Hindlimb muscle (tissue), 1 donor: ENCODE results near the gene ATP5ME. TPM values are rescaled to one million over a fixed set of nuclear protein-coding genes. Genes with fewer than 3 reads are reported as not detected.

ENCODE experiments used
- DNase-seq: peaks from one replicate; pipeline ENCODE4 v3.0.0-alpha.2; 2013
- polyA plus RNA-seq: library from polyadenylated mRNA; unstranded; fragments of 120-200 nt; gene quantifications from one replicate; pipeline ENCODE4 v1.2.1, GENCODE V29; 2013; ENCODE audit not compliant: insufficient read length

The ATP5ME gene
- polyA plus RNA-seq, 1 donor = 251 TPM

DNA sequence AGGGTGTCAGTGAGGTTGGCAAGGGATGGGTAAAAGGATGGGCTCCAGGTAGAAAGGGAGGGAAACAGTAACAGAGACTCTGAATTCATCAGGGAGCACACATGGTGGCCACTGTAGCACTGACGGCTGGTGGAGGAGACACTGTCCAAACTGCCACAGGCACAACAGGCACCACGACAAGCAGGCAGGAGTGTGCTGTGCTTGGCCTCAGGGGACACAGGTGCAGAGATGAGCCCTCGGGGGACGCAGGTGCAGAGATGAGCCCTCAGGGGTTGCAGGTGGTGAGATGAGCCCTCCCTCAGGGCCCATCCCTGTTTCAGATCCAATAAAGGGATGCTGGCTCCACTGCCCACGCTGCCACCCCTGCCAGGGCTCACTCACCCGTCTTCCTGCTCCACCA lies 41.1 kb downstream of the ATP5ME start:
- DNase-seq = no peak

DNA sequence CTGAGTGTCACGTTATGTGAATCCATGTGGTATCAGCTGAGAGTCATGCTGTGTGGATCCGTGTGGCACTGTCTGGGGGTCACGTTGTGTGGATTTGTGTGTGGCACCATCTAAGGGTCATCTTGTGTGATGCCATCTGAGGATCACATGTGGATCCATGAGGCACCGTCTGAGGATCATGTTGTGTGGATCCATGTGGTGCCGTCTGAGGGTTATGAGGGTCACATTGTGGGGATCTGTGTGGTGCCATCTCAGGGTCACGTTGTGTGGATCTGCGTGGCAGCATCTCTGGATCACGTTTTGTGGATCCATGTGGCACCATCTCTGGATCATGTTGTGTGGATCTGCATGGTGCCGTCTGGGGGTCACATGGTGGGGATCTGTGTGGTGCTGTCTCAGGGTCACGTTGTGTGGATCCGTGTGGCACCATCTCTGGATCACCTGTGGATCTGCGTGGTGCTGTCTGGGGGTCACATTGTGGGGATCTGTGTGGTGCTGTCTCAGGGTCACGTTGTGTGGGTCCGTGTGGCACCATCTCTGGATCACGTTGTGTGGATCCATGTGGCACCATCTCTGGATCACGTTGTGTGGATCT lies 41.8 kb downstream of the ATP5ME start:
- no peak for DNase-seq

- no peak for DNase-seq
Measured at GRCh38 chr4:630656-631055, 43.4 kb downstream of the ATP5ME start.

GRCh38 chr4:629915-630641 lies 44.0 kb downstream of the ATP5ME start:
- no peak for DNase-seq

DNA sequence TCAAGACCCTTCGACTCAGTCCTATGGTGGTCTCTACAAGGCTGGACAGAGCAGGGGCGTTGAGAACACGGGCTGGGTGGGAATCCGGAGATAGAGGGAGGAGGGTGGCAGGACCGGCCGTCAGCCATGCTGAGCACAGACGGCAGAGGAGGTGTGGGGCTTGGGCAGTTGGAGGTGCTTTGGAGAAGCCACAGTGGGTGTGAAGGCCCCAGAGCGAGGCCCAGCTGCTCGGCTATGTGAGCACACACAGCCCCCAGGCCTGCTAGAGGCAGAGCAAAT lies 44.5 kb downstream of the ATP5ME start:
- no peak for DNase-seq

DNA sequence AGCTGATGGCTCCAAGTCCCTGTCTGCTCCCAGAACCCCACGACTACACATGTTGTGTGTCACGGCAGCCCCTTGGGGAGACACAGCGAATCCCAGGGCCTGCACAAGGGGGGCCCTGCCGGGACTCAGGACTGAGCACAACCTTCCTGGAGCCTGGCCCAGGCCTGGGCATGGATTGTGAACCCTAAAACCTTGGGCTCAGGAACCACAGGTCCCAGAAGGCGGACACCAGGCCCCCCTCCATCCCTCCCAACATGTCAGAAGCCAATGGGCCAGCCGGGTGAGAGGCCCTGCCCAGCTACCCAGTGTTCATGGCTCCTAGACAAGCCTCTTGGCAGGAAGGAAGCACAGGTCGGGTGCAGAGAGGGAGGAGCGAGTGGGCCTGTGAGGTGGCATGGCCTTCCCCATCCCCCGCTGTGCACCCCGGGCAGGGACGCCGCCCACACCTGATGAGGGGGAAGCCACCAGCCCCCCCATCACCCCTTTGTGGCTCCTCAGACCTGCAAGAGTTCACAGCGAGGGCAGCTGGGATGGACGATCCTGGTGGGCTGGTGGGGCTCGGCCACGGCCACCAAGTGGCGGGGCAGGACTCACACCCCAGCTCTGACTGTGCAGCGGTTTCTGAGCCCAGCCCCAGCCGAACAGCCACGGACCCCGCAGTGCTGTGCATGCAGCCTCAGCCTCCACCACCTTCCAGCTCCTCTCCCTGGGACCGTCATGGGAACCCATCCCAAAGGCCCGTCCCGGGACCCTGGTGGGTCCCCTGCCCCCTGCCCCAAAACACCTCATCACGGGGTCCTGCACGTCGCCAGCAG lies 45.0 kb downstream of the ATP5ME start:
- DNase-seq = no peak

- no peak for DNase-seq
Measured at GRCh38 chr4:628311-628741, 45.8 kb downstream of the ATP5ME start.

- DNase-seq = no peak
Measured at GRCh38 chr4:627347-628125, 46.5 kb downstream of the ATP5ME start.

DNA sequence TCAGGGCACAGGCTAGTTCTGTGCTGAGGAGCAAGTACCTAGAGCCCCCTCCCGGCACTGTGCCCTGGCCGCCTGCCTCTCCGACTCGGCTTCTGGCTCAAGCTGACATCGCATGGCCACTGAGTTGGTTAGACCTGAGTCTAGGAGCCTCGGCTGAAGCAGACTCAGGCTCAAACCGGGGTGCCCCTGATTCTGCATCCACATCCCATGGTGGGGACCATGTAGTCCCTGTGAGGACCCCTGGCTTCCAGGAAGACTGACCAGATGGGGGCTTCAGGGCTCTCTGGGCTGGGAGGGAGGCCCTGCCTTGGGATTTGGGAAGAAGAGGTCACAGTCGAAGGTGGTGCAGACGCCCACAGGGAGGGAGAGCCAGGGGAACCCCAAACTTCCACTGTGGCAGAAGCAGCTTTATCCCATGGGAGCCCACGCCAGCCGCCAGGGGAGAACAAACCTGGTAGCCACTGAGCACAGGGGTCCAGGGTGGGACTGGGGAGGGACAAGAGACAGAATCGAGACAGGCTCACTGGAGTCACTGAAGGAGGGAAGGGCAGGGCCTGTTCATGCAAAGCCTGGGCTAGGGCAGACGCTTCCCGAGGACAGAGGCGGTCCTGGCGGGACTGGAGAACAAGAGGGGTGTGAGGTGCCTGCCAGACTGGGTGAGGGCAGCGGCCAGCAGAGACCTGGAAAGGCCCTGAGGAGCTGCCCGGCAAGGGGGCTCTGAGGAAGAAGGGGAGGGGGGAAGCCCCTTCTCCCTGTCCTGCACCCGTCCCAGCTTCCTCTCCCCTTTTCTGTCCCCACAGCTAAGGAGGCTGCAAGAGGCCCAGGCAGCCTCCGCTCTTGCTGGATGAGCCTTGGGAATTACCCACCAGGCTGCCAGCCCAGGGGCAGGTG lies 47.6 kb downstream of the ATP5ME start:
- no peak for DNase-seq

GRCh38 chr4:625631-626161 lies 48.4 kb downstream of the ATP5ME start:
- DNase-seq = no peak

- no peak for DNase-seq
Measured at GRCh38 chr4:624705-625590, 49.1 kb downstream of the ATP5ME start, which contains the start of gene PDE6B. Gene PDE6B (plus strand): TSS chr4:625573. CDS start chr4:625627, 54 bp downstream.

- no peak for DNase-seq
Measured at GRCh38 chr4:623914-624566, 50.0 kb downstream of the ATP5ME start.

- DNase-seq = no peak
Measured at GRCh38 chr4:622996-623913, 50.8 kb downstream of the ATP5ME start.

Other genes with a start within 250 kb of the ATP5ME start
- 18.8 TPM for gene ZNF721, start 175.1 kb downstream of the ATP5ME start, polyA plus RNA-seq
- gene PIGG, start 175.1 kb downstream of the ATP5ME start, polyA plus RNA-seq = 38.3 TPM
- not detected for gene TMEM271, start 98.0 kb downstream of the ATP5ME start, polyA plus RNA-seq
- gene PDE6B, start 48.7 kb downstream of the ATP5ME start, polyA plus RNA-seq = 17.0 TPM
- 1,006 TPM for gene MYL5, start 266 bp upstream of the ATP5ME start, polyA plus RNA-seq
- gene SLC49A3, start 14.9 kb upstream of the ATP5ME start, polyA plus RNA-seq = 19.1 TPM
- gene PCGF3, start 31.6 kb upstream of the ATP5ME start, polyA plus RNA-seq = 50.5 TPM
- 0.28 TPM for gene CPLX1, start 151.9 kb upstream of the ATP5ME start, polyA plus RNA-seq